NCI-H2107 (cell line): Measurements from ENCODE around the gene SPEG.

Experiments used
- DNase-seq: peaks from one replicate; lab custom pipeline; 2025; lab: John Stamatoyannopoulos, UW

SPEG gene

DNA sequence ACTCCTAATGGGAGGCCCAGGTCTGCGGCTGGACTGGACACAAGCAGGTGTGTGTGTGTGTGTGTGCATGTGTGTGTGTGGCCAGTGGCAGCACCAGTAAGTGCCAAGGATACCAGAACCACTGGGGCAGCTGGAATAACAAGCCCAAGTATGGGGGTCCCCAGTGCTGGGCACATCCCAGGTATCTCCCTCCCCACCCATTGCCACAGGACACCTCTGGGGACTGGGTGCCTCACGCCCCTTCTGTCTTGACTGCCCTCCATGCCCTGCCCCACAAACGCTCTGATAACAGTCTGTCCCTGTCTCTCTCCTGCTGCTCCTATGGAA is 9.0 kb downstream of the SPEG start:
- no peak for DNase-seq

DNA sequence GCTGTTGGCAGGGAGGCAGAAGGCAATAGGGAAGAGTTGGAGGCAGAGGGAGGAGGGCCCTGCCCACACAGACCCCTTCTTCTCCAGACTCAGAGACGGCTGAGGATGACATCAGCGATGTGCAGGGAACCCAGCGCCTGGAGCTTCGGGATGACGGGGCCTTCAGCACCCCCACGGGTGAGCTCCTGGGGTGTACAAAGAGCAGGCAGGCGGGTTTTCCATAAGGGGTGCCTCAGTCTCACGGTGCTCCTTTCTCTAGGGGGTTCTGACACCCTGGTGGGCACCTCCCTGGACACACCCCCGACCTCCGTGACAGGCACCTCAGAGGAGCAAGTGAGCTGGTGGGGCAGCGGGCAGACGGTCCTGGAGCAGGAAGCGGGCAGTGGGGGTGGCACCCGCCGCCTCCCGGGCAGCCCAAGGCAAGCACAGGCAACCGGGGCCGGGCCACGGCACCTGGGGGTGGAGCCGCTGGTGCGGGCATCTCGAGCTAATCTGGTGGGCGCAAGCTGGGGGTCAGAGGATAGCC is 10.0 kb downstream of the SPEG start:
- no peak for DNase-seq

- DNase-seq = no peak
Observed at GRCh38 chr2:219445220-219445640, 10.6 kb downstream of the SPEG start.

- no peak for DNase-seq
Observed at GRCh38 chr2:219446101-219446504, 11.5 kb downstream of the SPEG start.

DNA sequence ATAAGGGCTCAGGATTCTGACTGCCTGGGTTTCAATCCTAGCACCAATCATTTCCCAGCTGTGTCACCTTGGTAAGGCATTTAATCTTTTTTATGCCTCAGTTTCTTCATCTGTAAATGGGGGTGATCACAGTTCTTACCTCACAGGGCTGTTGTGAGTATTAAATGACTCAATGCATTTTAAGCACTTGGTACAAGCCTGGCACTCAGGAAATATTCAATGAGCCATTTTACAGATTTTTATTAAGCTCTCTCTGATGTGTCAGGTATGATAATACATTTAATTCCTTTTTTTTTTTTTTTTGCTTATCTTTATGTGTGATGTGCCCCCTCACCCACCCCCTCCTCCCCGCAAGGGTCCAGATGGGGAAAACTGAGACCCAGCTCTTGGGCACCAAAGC is 12.0 kb downstream of the SPEG start:
- no peak for DNase-seq

- DNase-seq = no peak
Observed at GRCh38 chr2:219447242-219448098, 12.8 kb downstream of the SPEG start.

- DNase-seq = no peak
Observed at GRCh38 chr2:219448099-219448775, 13.6 kb downstream of the SPEG start.

GRCh38 chr2:219448776-219449341 is 14.2 kb downstream of the SPEG start:
- DNase-seq = no peak

- DNase-seq = no peak
Observed at GRCh38 chr2:219449609-219450008, 15.0 kb downstream of the SPEG start.

- DNase-seq = no peak
Observed at GRCh38 chr2:219451661-219452360, 17.2 kb downstream of the SPEG start.

DNA sequence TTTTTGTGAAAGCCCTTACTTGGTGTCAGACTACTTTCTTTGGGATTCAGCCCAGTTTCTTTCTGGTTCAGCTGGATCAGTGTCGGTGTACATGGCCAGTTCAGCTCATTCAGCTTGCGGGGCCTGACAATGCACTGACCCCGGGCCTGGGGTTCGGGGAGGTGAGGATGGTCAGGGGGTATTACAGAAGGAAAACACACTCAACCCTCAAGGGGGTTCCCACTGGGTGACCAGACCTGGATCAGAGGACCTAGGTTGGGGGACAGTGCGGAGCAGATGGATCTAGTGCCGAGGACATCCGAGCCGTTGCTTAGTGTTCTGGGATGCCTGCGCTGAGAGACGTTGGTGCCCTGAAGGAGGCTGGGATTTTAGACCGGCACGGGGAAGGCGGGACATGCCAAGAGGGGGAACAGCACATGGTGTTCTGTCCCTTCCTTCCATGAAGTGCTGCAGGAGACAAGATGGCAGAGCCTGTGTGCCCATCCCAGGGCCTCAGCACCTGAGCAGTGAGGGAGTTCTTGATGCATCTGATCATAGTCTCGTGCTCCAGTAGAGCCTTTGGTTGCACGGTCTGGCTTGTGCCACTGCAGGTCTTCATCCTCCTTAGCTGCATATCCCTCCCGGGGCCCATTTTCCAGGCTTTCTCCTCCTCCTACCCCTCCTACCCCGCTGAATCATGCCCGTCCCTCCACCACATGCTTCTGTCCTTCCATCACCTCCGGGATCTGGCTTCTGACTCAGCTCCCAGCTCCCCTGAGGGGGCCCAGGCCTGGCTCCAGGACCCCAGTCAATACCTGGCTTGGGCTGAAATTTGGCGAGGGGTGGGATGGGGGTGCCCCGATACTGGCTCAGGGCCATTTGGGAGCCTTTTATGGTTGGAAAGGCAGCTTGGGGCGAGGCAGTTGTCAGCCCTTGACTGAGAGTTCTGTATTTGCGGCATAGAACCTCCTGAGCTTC is 18.0 kb downstream of the SPEG start:
- no peak for DNase-seq

DNA sequence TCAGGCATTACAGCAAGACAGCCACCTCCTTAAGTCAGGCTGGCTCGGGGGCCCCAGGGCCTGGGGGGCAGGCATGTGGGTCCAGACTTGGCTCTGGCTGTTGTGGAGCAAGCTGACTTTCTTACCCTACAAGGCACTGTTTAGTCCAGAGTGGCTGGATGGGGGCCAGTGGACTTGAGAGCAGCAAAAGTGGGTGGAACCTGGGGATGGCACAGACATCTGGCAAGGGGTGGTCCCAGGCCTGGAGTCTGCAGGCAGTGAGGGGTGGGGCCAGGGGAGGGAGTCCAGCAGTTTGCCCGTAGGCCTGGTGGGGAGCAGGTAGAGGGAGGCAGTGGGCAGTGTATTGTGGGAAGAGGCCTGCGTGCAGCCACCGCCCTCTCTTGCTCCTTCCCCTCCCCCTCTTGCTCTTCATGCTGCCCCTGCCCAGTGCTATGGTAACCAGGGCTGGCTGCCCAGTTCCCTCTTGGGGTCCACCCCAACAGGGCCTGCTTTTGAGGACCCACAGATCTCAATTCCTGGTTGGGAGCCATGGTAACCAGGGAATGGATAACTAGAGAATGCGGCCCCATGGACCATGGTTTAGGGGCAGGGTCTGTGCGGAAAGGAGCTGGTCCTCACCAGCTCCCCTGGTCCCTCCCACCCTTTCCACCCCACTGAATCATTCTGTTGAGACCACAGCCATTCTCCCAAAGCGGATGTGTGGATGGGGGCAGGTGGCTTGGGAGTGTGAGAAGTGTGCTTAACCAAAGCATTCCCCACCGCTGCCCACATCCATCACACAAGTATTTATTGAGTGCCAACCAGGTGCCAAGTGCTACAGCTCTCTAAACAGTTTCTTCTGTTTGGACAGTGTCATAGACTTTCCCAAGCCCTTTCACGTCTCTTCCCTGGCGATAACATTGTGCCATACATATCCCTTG is 19.3 kb downstream of the SPEG start:
- DNase-seq = no peak

GRCh38 chr2:219455581-219455980 is 20.9 kb downstream of the SPEG start:
- no peak for DNase-seq

GRCh38 chr2:219457784-219458369 is 23.2 kb downstream of the SPEG start:
- DNase-seq = no peak

DNA sequence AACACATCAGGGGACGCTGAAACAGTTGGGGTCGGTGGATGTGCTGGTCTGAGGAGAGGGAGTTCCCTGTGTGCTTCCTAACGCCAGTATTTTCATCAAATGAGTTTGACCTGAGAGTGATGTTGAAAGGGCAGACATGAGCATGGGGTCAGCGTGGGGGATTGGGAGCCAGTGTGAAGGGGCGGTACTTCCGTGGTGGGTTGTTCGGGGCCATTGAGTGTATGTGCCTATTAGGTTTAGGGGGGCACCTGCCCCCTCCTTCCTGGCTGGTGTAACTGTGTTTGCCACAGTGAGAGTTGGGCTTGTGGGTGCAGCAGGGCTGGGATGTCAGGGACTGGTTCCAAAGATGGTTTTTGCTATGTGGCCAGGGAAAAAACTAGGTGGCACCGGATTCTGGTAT is 24.4 kb downstream of the SPEG start:
- no peak for DNase-seq

GRCh38 chr2:219459460-219460311 is 25.0 kb downstream of the SPEG start:
- no peak for DNase-seq

DNA sequence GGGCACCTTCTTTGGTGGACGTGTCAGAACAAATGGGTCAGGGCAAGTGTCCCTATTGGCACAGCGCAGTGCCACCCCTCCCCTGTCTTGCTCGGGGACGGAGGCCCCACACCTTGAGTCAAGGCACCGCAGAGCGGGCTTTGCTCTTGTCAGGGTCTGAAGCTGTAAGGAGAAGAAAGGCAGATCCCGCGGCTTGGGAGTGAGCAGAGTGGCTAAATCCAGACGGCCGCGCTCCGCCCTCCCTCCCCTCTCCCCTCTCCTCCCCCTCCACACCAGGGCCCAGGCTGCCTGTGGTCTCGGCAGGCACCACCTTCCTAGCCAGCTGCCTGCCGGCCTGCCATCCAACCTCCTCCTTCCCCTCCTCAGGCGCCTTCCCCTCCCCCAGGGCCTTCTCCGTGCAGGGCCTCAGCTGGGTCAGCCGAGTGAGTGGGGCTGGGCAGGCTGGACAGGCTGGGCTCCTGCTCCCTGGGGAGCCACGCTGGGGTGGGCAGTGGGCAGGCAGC is 25.8 kb downstream of the SPEG start:
- no peak for DNase-seq

DNA sequence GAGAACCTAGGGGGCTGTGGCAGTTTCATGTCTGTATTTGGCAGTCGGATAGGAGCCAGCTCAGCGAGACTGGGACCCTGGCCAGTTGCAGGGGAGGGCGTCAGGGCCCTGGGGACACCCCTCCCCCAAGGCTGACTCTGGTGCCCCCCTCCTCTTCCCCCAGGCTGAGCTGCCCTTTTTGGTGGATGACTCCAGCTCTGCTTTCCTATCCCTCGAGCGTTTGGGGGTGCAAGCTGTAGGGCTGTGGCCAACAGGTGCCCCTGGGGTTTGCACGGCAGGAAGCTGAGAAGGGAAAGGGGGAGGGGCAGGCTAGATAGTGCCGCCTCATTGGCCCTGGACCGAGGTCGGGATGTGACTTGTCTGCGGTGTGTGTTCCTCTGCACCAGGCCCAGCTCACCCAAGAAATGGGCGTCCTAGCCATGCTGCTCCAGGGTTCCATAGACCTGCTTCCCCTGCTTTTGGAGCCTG is 26.4 kb downstream of the SPEG start:
- no peak for DNase-seq
